GM21717 (cell line): ENCODE measurements around the gene UBE2J2.
"Not testable (repeated sequence)": the region's sequence is repeated elsewhere in the genome, so short reads cannot be mapped to it uniquely, and the experiment has no call there.

ENCODE experiments used
- ATAC-seq: cut with Tn5 transposase; IDR thresholded peaks from one replicate; pipeline ENCODE4 v1.9.1; 2021; ENCODE audit warnings: mild to moderate bottlenecking, moderate library complexity; ENCODE audit not compliant: unreplicated experiment

UBE2J2 gene

GRCh38 chr1:1259540-1259939 lies 14.1 kb downstream of the UBE2J2 start:
- ATAC-seq = no peak

DNA sequence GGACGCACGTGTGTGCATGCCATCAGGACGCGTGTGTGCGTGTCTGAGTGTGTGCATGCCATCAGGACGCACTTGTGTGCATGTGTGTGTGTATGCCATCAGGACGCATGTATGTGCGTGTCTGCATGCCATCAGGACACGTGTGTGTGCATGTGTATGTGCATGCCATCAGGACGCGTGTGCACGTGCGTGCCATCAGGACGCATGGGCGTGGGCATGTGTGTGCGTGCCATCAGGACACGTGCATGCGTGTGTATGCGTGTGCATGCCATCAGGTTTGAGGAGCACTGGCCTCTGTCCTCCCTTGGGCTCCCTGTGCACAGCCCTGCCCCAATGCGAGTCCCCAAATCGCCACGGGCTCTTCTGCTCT lies 14.6 kb downstream of the UBE2J2 start:
- no peak for ATAC-seq

DNA sequence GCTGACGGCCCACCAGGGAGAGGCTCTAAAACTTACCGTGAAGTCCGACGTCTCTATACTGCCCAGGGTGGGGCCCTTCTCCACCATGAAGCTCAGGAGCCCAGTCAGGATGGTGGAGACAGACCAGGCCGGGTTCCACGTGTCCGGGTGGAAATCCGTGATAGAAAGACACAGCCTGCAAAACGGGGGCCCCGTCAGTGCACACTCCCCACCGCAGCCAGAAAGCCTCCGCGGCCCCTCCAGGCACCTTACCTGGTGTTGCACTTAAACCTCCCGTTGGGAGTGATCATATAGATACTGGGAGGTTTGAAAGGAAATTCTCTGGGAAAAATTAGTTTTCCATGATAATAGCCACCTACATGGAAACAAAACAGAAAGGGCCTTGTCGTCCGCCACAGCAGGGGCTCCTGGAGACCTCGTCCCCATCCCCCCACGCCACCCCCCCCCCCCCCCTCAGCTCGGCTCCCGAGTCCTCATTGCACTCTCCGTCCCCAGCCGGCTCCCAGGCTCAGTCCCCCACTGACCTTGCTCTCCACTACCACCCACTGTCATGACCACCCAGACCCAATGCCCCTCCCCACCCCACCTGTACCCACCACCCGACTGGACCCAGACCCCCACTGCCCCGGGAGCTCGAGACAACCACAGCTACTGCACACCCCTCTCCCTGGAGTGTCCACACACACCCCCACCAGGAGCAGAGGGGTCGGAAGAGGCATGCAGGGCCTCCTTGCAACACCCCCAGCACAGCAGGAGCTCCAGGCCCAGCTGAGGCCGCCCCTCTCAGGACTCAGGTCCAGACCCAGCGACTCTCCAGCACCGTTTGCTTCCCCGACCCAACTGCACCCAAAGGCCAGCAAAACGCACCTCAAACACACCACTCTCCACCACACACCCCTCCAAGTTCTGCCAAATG lies 16.4 kb downstream of the UBE2J2 start:
- no peak for ATAC-seq

GRCh38 chr1:1255611-1256010 lies 18.0 kb downstream of the UBE2J2 start:
- no peak for ATAC-seq

DNA sequence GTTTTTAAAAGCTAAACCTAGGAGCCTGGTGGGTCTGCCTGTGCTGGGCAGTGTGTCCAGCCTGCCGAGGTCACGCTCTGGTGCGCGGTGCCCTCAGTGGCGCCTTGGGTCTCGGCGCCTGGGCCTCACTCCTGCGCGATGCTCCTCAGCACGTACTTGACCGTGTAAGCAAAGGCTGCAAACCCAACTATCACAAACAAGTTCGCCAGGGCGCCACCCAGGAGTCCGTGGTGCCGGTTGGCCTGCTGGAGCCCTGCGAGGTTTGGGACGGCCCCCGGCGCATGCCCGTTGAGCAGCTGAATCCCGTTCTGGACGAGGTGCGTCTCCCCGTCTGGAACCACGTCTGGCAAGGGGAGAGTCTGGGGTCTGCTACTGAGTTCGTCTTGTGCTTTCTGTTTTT lies 18.6 kb downstream of the UBE2J2 start:
- no peak for ATAC-seq

DNA sequence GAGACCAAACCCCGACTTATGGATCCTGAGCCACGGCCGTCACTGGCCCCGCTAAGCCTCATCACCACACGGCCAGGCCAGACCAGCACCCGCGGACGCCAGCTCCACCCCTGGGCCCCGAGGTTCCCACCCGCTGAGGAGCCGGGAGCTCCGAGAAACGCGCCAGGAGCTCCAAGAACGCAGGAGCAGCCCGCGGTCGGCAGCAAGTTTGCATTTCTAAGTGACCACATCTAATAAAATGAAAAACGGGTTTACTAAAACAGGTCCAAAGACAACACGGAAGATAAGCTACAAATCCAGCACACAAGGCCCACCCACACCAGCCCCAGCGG lies 19.0 kb downstream of the UBE2J2 start:
- ATAC-seq = no peak

- ATAC-seq = no peak
Measured at GRCh38 chr1:1253972-1254666, 19.5 kb downstream of the UBE2J2 start.

DNA sequence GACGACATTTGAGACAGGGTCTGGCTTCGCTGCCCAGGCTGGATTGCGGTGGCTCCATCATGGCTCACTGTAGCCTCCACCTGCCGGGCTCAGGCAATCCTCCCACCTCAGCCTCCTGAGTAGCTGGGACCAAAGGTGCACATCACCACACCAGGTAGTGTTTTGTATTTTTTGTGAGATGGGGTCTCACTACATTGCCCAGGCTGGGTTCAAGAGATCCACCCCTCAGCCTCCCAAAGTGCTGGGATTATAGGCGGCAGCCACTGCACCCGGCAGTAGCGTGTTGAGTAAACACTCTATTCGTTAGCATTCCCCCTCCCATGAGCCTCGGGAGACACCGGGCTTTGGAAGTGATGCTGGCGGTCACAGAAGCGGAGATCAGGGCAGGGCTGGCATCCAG lies 20.3 kb downstream of the UBE2J2 start:
- ATAC-seq = no peak

DNA sequence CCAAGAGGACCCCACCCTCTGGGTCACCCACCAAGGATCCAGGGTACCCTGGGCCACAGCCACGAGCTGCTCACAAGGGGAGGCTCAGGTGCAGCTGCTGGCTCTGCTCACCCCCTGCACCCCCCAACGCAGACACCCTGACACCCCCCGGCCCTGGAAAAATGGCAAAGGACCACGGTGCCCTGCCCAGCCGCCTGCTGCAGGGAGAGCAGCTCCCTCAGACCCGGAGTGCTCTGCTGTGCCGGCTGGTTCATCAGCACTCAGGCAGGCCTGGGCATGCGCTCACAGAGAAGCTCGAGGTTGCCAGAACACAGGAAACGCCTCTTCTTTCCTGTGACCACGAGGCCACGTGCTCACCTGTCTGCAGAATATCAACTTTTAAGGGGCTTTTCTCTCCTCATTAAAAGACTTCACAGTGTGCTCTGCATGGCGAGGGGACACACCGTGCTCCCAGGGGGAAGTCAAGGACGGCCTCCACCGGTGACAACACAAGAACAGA lies 22.8 kb downstream of the UBE2J2 start:
- ATAC-seq = no peak

DNA sequence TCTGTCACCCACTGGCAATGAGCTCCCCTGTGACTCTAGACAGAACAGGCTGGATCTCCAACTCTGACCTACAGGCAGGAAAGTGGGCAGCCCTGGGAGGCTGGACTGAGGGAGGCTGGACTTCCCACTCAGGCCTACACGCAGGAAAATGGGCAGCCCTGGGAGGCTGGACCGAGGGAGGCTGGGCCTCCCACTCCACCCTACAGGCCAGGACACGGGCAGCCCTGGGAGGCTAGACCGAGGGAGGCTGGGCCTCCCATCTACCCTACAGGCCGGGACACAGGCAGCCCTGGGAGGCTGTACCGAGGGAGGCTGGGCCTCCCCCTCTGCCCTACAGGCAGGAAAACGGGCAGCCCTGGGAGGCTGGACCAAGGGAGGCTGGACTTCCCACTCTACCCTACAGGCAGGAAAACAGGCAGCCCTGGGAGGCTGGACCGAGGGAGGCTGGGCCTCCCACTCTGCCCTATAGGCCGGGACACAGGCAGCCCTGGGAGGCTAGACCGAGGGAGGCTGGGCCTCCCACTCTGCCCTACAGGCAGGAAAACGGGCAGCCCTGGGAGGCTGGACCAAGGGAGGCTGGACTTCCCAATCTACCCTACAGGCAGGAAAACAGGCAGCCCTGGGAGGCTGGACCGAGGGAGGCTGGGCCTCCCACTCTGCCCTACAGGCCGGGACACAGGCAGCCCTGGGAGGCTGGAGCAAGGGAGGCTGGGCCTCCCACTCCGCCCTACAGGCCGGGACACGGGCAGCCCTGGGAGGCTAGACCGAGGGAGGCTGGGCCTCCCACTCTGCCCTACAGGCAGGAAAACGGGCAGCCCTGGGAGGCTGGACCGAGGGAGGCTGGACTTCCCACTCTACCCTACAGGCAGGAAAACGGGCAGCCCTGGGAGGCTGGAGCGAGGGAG lies 25.4 kb downstream of the UBE2J2 start:
- not testable (repeated sequence) for ATAC-seq

DNA sequence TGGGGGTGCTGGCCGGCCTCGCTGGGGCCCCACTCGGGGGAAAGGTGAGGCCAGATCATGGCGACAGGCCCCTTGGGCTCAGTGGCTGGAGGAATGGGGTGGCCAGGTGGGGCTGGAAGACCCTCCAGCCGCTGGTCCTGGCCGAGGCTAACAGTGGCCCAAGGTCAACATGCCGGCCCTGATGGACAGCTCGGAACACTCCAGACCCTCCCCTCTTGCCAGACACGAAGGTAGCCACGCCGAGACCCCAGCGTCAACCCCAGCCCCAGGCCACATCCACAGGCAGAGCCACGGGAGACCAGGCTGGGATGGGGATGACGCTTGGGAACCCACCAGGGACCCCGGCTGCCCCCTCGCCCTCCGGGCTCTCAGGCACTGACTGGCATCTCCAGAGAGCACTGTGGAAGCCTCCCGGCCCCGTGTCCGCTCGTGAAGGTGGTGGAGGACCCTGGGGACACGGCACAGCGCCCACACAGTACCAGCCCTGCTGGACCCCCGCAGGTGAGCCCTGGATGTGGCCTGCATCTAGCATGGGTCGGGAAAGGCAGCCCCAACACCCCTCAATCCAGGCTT lies 26.2 kb downstream of the UBE2J2 start:
- ATAC-seq = no peak

DNA sequence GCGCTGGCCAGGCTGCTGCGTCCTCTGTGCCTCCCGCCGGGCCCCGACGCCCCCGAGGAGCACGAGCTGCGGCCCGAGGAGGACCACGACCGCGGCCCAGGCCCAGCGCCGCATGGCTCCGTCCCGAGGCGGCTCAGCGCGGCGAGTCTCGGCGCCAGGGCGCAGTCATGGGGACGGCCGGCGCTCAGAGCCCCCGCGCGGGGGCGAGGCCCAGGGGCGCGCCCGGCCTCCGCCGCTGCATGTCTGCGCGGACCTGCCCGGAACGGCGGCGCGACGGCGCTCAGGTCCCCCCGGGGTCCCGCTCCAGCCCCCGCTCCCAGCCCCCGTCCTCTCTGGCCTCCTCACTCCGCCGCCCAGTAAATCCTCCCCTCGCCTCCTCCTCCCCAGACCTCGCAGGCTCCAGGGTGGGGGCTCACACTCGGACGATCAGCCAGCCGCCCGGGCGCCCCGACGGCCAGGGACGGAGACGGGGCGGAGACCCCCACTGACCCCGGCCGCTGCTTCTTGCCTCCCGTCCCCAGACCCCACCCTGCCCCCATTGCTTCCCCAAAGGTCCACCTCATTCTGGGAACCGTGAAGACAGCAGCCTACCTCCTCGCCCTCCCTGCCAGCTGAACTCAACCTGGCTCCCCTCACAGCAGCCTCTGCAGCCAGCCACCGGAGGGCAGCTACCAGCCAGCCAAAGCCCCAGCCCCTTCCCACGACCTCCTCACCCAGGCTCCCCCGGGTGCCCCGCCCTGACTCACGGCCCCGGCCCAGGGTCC lies 26.9 kb downstream of the UBE2J2 start, which contains the start of gene C1QTNF12:
Gene C1QTNF12, minus strand, starts transcription at position 146 of the 764 bp plus-strand sequence. Its CDS starts 32 bp downstream, at position 114.
- ATAC-seq = no peak

GRCh38 chr1:1245817-1246576 lies 27.7 kb downstream of the UBE2J2 start:
- ATAC-seq = no peak

DNA sequence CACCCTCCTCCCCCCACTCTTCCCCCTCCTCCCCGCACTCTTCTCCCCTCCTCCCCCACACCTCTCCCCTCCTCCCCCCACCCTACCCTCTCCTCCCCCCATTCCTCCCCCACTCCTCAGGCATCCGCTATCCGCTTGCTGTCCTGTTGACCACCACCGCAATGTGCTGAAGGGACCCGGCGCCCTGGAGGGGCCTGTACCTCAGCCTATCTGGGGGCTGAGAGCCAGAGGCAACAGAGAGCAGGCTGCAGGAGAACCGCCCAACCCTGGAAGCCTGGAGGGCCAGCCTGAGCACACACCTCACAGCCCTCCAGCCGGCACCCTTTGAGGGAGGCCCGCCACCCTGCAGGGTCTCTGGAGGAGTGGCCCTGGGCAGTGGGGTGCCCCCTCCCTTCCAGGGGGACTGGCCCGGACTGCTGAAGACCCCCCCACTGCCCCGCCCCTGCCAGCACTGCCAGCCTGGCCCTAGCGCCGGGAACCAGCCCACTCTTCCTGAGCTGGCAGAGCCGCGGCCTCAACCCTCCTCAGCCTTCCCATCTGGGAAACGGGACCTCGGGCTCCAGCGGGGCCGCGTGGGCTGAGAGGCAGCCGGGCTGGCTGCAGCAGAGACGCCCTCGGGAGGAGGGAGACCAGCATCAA lies 28.4 kb downstream of the UBE2J2 start:
- ATAC-seq = no peak

- no peak for ATAC-seq
Measured at GRCh38 chr1:1244192-1244811, 29.4 kb downstream of the UBE2J2 start.

DNA sequence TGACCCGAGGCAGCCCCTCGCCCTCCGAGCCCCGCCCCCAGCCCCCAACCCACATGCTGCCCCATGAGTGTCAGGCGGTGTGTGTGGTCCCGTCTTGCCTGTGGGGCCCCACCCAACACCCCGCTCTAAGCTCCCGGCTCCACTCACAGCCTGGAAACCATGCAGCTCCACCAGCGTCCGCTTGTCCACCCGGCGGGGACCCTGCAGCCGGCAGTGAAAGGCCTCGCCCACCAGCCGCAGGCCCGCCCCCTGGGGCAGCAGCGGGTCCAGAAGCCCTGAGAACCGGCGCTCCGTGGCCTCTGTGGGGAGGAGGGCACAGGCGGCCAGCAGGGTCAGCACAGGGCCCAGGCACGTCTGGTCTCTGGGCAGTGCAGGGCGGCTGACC lies 29.9 kb downstream of the UBE2J2 start:
- ATAC-seq = no peak

DNA sequence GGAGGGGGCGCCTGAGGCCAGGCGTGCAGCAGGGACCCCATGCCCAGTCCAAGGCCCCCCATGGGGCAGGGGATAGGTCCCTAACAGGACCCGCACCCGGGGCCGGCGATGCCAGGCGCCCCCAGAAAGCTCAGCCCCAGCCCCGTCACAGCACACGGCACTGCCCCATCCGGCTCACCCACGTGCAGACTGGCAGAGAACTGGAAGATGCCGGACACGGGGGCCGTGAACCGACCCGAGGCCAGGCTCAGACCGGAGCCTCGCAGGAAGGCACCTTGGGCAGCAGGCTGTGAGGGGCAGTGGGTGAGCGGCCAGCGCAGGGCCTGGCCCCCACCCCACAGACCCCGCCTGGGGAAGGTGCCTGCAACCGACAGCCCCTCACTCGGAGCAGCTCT lies 30.4 kb downstream of the UBE2J2 start:
- ATAC-seq = no peak
